Esophagus squamous epithelium (tissue), 5 donors: Measurements from ENCODE around the gene UNC5C. TPM values are rescaled to one million over a fixed set of nuclear protein-coding genes. Genes with fewer than 3 reads are reported as not detected.

Experiments used
- DNase-seq: peaks from one replicate; lab custom pipeline; 2025; lab: John Stamatoyannopoulos, UW
- H3K27ac ChIP-seq, 4 donors: fragments of 200-600 bp; sonication (generic); one replicate each; pipeline ENCODE4 v1.5.1; 2016 to 2019; ENCODE audit warnings: mild to moderate bottlenecking in 1 of 4
- H3K27me3 ChIP-seq, 4 donors: fragments of 200-600 bp; sonication (generic); 1 replicate in 3 of 4; 2 replicates in 1 of 4; pipeline versions ENCODE4 v1.5.1 to v1.6.0; 2017 to 2021; ENCODE audit warnings: antibody characterized with exemption in 1 of 4
- H3K36me3 ChIP-seq, 3 donors: fragments of 200-600 bp; sonication (generic); one replicate each; pipeline ENCODE4 v1.5.1; 2016 to 2019
- H3K4me1 ChIP-seq, 3 donors: fragments of 200-600 bp; sonication (generic); one replicate each; pipeline ENCODE4 v1.5.1; 2017 to 2019
- H3K4me3 ChIP-seq, 4 donors: fragments of 200-600 bp; sonication (generic); 1 replicate in 3 of 4; 2 replicates in 1 of 4; pipeline ENCODE4 v1.5.1; 2016 to 2019; ENCODE audit warnings: mild to moderate bottlenecking in 2 of 4, moderate library complexity in 1 of 4
- H3K9me3 ChIP-seq, 3 donors: fragments of 200-600 bp; sonication (generic); one replicate each; pipeline ENCODE4 v1.5.1; 2016 to 2019
- POLR2A ChIP-seq, 4 donors: fragments of 450-650 bp; IDR thresholded peaks; one replicate each; pipeline ENCODE4 v1.6.1; 2017; ENCODE audit warnings: antibody characterized with exemption in 4 of 4, mild to moderate bottlenecking in 4 of 4, moderate library complexity in 3 of 4
- WGBS, 2 donors: methylation state at CpG; one replicate each; pipeline ENCODE4 v1.1.5; 2018; 5-methylcytosine and 5-hydroxymethylcytosine counted together
- intact Hi-C: fragments of 100-400 bp; cut with DNase I; formaldehyde crosslinking; loops from one replicate; pipeline ENCODE4 v1.15.0; 2022
- total RNA-seq, 4 donors: library from RNA; depleted of rRNA; stranded (reverse); fragments of >200 nt; gene quantifications; one replicate each; pipeline ENCODE4 v1.1.0, GENCODE V29; 2016
- TF ChIP-seq, protein P1 (sequence below), 6 experiments: fragments of 450-650 bp in 4 of 6; fragments of 200-600 bp in 2 of 6; sonication (generic) in 2 of 6; IDR thresholded peaks; one replicate each; pipeline ENCODE4 v1.5.1; 2016 to 2019; ENCODE audit warnings: antibody characterized with exemption in 6 of 6, mild to moderate bottlenecking in 4 of 6, moderate library complexity in 4 of 6
- donor health status: DM: yes; HTN: yes; CAD: no.

Gene UNC5C
- total RNA-seq, 4 donors from 2014 or later = 0.11 to 0.95 (median 0.36) TPM

DNA sequence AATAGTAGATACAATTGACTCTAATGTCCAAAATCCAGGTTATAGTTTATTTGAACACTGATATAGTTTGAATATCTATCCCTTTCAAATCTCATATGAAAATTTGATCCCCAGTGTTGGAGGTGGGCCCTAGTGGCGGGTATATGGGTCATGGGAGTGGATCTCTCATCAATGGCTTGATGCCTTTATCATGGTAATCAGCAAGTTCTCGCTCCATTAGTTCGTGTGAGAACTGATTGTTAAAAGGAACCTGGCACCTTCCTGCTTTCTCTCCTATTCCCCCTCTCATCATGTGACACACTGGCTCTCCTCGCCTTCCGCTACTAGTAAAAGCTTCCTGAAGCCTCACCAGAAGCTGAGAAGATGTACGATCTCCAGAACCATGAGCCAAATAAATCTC is 70.1 kb downstream of the UNC5C start:
- TF ChIP-seq POLR2A (IDR thresholded peaks at IDR 0.05) = no peak
- 79 to 87% methylated on average over 6 of the region's 6 CpGs for WGBS, 2 donors
- intact Hi-C loops = no loop called here

DNA sequence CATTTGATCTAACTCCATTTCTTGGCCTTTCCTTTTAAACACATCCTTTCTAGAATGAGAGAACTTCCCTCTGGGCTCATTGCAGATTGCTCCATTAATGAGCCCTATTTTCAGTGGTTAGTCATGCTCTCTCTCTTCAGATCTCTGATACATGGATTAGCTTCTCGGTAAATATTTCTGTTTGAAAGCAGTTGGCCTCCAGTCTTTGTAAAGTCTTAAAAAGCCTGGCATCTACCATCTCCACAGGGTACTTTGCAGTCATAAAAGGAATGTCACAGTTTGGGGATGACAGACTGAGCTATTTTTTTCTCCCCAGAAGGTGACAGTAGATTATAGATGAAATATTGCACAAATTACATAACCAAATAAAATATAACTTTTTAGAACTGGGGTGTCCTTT is 72.7 kb downstream of the UNC5C start:
- Histone ChIP-seq H3K36me3 (no peaks in the 10 kb centered on the region), H3K4me3 (no peak overlapping the region), H3K4me1 (no peaks in the 10 kb centered on the region), H3K27me3 (no peaks in the 10 kb centered on the region), H3K9me3 (no peaks in the 10 kb centered on the region), H3K27ac (no peak overlapping the region)
- TF ChIP-seq POLR2A (IDR thresholded peaks at IDR 0.05) = no peak
- TF ChIP-seq, protein P1, sequence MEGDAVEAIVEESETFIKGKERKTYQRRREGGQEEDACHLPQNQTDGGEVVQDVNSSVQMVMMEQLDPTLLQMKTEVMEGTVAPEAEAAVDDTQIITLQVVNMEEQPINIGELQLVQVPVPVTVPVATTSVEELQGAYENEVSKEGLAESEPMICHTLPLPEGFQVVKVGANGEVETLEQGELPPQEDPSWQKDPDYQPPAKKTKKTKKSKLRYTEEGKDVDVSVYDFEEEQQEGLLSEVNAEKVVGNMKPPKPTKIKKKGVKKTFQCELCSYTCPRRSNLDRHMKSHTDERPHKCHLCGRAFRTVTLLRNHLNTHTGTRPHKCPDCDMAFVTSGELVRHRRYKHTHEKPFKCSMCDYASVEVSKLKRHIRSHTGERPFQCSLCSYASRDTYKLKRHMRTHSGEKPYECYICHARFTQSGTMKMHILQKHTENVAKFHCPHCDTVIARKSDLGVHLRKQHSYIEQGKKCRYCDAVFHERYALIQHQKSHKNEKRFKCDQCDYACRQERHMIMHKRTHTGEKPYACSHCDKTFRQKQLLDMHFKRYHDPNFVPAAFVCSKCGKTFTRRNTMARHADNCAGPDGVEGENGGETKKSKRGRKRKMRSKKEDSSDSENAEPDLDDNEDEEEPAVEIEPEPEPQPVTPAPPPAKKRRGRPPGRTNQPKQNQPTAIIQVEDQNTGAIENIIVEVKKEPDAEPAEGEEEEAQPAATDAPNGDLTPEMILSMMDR (IDR thresholded peaks at IDR 0.05) = no peak
- no peak for DNase-seq
- WGBS, 2 donors = 18 to 31% methylated on average over 1 of the region's 1 CpG
- intact Hi-C loops = no loop called here

More for the DNA sequence above, 70.1 kb downstream of the UNC5C start:
- no peak overlapping the region for H3K27ac ChIP-seq
- no peaks in the 10 kb centered on the region for H3K27me3 ChIP-seq
- H3K36me3 ChIP-seq = no peaks in the 10 kb centered on the region
- H3K4me1 ChIP-seq = no peaks in the 10 kb centered on the region
- H3K9me3 ChIP-seq = no peaks in the 10 kb centered on the region
- no peak overlapping the region for H3K4me3 ChIP-seq
- no peak for DNase-seq

DNA sequence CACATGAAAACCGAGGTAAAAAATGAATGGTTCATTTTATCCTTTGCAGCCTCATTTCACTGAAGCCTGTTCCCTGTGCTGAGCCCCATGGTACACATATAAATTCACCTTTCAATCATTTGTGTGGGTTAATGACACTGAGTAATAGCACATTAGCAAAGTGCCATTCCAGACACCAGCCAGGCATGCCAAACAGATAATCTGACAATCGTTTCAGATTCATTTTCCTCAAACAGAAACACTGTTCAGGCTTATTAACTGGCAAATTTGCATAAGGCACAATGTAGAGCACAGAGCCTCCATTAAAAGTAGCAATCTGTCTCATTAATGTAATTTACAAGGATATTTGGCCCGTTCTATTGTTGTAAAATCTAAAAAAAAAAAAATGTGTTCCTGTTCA is 76.2 kb downstream of the UNC5C start:
- H3K9me3 ChIP-seq = no peaks in the 10 kb centered on the region
- H3K27ac ChIP-seq = no peak overlapping the region
- intact Hi-C loops = no loop called here
- no peak overlapping the region for H3K4me3 ChIP-seq
- TF ChIP-seq, protein P1 (IDR thresholded peaks at IDR 0.05) = no peak
- TF ChIP-seq POLR2A (IDR thresholded peaks at IDR 0.05) = no peak
- H3K36me3 ChIP-seq = no peaks in the 10 kb centered on the region
- DNase-seq = no peak
- 44 to 46% methylated on average over 3 of the region's 3 CpGs for WGBS, 2 donors
- H3K4me1 ChIP-seq = no peaks in the 10 kb centered on the region
- H3K27me3 ChIP-seq = no peaks in the 10 kb centered on the region

DNA sequence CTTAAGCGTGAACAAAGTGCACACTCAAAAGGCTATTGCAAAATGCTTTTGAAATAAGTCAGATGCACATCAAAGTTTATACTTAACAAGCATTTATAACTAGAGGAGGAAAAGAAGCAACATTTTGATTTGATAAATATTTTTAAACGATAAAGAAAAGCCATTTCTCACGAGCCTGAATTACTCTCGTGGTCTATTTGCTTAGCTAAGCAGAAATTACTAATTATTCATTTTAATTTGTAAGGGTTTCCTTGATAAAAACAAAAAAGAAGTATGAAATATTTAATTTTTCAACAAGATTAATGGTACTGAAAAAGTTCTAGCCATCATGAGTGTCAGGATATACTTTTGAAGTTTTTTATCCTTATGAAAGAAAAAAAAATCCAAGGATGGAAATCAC is 78.2 kb downstream of the UNC5C start:
- TF ChIP-seq, protein P1 (IDR thresholded peaks at IDR 0.05) = no peak
- TF ChIP-seq POLR2A (IDR thresholded peaks at IDR 0.05) = no peak
- no peak for DNase-seq
- no peaks in the 10 kb centered on the region for H3K27me3 ChIP-seq
- no peak overlapping the region for H3K27ac ChIP-seq
- intact Hi-C loops = no loop called here
- no peaks in the 10 kb centered on the region for H3K9me3 ChIP-seq
- 78 to 80% methylated on average over 4 of the region's 4 CpGs for WGBS, 2 donors
- no peaks in the 10 kb centered on the region for H3K36me3 ChIP-seq
- no peak overlapping the region for H3K4me3 ChIP-seq
- H3K4me1 ChIP-seq = no peaks in the 10 kb centered on the region

DNA sequence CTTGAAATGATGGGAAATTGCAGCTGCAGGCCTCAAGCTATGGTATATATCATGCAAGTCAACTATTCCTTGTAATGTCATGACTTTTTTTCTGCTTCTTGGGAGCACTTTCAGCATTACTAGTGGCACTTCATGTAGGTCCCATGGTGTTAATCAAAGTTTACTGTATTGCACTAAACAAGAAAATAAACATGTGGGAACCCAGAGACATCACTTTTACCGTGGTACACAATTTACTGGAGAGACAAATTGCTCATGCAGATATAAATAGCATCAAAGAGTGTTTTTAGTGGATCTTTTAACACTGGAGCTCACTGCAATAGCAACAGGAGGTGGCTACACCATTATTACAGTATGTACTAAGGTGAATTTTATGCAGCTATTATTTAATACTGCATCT is 79.2 kb downstream of the UNC5C start:
- no peak overlapping the region for H3K4me3 ChIP-seq
- intact Hi-C loops = no loop called here
- DNase-seq = no peak
- H3K4me1 ChIP-seq = no peaks in the 10 kb centered on the region
- H3K27me3 ChIP-seq = no peaks in the 10 kb centered on the region
- 17 to 26% methylated on average over 1 of the region's 1 CpG for whole genome bisulfite sequencing, 2 donors
- no peaks in the 10 kb centered on the region for H3K9me3 ChIP-seq
- no peaks in the 10 kb centered on the region for H3K36me3 ChIP-seq
- TF ChIP-seq POLR2A (IDR thresholded peaks at IDR 0.05) = no peak
- TF ChIP-seq, protein P1 (IDR thresholded peaks at IDR 0.05) = no peak
- no peak overlapping the region for H3K27ac ChIP-seq

DNA sequence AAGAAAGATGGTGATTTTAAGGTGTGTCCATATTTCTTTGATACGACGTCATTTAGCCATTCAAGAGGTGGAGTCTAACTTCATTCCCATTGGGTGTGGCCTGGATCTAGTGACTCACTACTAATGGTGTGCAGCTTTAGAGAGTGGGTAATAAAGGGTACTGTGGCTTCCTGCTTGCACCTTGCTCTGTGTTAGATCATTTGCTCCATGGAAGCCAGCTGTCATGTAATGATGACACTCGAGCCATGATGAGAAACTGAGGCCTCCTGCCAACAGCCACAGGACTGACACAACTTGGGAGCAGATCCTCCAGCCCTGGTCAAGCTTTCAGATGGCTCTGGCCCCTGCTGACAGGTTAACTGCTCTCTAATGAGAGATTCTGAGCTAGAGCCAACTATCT is 82.0 kb downstream of the UNC5C start:
- H3K4me3 ChIP-seq = no peak overlapping the region
- no peak for DNase-seq
- H3K9me3 ChIP-seq = no peaks in the 10 kb centered on the region
- TF ChIP-seq, protein P1 (IDR thresholded peaks at IDR 0.05) = no peak
- TF ChIP-seq POLR2A (IDR thresholded peaks at IDR 0.05) = no peak
- 69 to 70% methylated on average over 3 of the region's 3 CpGs for WGBS, 2 donors
- H3K27ac ChIP-seq = no peak overlapping the region
- no peaks in the 10 kb centered on the region for H3K36me3 ChIP-seq
- intact Hi-C loops = no loop called here
- H3K27me3 ChIP-seq = no peaks in the 10 kb centered on the region
- H3K4me1 ChIP-seq = no peaks in the 10 kb centered on the region
